HG03469 (cell line): Measurements from ENCODE around the gene AK8.
"Not testable (repeated sequence)": the region's sequence is repeated elsewhere in the genome, so short reads cannot be mapped to it uniquely, and the experiment has no call there.

Experiments used
- ATAC-seq: cut with Tn5 transposase; IDR thresholded peaks from one replicate; pipeline ENCODE4 v1.9.1; 2021; ENCODE audit warnings: mild to moderate bottlenecking, moderate library complexity, moderate number of reproducible peaks; ENCODE audit not compliant: unreplicated experiment

AK8 gene

GRCh38 chr9:132774886-132775285 lies 103.2 kb downstream of the AK8 start:
- no peak for ATAC-seq

DNA sequence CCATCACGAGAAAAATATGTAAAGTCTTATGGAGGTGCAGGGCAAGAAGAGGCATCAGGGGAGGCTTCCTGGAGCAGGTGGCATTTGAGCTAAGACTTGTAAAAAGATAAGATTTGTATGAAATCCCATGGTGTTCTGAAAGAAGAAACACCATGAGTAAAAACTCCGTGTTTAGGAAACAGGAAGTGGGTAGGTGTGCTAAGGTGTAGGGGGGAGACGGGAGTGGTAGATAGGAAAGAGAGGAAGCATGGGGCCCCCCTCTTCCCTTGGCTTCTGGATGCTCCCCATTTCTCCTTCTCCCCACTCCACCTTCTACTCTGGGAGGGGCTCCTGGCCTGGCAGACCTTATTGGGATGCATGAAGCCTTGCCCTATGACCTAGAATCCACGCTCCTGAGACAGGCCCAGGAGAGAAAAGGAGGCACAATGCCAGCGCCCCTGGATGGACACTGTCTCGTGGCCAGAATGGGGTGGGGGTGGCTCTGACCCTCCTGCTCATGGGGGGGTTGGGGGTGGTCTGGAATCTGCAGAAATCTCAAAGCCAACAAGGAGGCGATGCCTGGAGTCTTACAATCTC lies 104.2 kb downstream of the AK8 start:
- ATAC-seq = no peak

- ATAC-seq = no peak
These were observed 105.0 kb downstream of the AK8 start for GRCh38 chr9:132773093-132773492.

DNA sequence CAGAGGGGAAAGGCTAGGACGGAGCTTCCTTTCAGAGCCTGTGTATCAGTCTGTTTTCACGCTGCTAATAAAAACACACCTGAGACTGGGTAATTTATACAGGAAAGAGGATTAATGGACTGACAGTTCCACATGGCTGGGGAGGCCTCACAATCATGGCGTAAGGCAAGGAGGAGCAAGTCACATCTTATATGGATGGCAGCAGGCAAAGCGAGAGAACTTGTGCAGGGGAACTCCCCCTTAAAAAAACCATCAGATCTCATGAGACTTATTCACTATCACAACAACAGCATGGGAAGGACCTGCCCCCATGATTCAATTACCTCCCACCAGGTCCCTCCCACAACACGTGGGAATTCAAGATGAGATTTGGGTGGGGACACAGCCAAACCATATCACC lies 106.3 kb downstream of the AK8 start:
- ATAC-seq = not testable (repeated sequence)

- no peak for ATAC-seq
These were observed 107.2 kb downstream of the AK8 start for GRCh38 chr9:132770770-132771310.

- no peak for ATAC-seq
These were observed 107.9 kb downstream of the AK8 start for GRCh38 chr9:132769906-132770769.

DNA sequence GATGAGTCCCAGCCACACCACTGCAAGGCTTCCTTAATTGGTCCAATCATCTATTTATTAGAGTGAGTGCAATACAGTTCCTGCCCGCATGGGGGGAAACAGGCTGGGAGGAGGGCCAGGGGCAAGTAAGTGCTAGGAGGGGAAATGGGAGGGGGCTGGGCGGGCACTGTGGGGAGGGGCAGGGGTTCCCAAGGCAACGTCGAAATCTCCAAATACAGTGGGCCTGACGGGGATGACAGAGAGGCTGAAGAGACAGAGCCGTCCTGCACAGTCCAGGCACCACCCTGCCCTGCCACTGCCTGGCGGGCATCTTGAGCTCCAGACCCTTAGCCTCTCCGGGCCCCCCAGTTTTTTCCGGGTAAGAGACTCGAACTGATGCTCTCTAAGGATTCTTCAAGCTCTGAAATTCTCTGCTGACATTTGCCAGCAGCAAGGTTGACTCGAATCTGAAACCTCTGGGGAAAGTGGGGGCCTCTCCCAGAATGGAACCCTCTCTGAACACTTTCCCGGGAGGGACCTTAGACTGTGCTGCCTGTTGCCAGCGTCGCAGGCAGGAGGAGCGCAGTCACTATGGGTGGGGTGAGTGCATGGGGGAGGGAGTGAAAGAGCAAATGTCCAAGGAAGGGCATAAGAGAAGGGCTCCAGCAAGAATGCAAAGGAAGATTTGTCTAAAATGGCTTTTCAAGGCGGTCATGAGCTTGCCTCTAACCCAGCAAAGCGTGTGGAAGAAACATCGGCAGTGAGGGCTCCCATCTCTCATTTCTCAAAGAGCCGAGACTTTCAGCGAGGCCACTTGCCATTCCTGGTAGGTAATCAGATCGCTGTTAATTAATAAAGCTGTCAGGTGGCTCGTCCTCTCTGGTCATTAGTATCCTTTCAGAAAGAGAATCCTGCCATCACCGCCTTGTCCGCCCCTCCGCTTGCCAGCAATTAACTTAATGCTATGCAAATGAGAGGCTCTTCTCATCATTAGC lies 108.9 kb downstream of the AK8 start:
- ATAC-seq = no peak

- no peak for ATAC-seq
These were observed 114.5 kb downstream of the AK8 start for GRCh38 chr9:132763574-132763973.

DNA sequence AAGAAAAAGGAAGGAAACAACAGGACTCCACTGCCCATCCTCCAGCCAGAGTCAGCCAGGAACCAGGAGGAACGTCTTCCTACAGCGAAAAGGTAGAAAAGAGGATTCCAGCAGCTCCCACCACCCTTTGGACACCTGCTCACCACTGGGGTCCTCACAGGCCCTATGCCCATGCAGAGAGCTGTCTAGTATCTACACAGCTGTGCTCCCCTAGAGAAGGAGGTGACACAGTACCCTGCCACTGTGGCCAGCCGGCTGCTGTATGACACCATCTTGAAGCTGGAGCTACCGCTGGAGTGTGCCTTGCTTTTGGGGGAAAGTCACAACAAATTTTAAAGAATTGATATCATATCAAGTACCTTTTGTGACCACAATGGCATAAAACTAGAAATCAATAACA lies 115.2 kb downstream of the AK8 start:
- no peak for ATAC-seq

- ATAC-seq = no peak
These were observed 116.5 kb downstream of the AK8 start for GRCh38 chr9:132761602-132762001.

DNA sequence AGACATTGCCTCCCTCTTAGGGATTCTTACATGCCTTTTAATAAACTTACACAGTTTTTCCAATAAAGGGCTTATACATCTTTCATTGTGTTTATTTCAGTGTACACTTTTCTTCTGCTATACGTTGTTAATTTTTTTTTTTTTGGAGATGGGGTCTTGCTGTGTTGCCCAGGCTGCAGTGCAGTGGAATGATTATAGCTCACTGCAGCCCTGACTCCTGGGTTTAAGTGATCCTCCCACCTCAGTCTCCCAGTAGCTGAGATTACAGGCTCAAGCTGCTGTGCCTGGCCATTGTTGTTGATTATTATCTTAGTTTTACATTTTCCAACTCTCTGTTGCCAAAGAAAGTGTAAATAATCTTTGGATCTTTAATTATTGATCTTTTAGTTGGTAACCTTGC lies 118.0 kb downstream of the AK8 start:
- ATAC-seq = no peak

GRCh38 chr9:132757016-132757415 lies 121.1 kb downstream of the AK8 start:
- ATAC-seq = no peak

GRCh38 chr9:132756214-132756845 lies 121.8 kb downstream of the AK8 start:
- no peak for ATAC-seq

GRCh38 chr9:132755096-132755495 lies 123.0 kb downstream of the AK8 start:
- ATAC-seq = no peak

GRCh38 chr9:132754236-132754635 lies 123.8 kb downstream of the AK8 start:
- ATAC-seq = no peak

- no peak for ATAC-seq
These were observed 124.5 kb downstream of the AK8 start for GRCh38 chr9:132753593-132753880.

DNA sequence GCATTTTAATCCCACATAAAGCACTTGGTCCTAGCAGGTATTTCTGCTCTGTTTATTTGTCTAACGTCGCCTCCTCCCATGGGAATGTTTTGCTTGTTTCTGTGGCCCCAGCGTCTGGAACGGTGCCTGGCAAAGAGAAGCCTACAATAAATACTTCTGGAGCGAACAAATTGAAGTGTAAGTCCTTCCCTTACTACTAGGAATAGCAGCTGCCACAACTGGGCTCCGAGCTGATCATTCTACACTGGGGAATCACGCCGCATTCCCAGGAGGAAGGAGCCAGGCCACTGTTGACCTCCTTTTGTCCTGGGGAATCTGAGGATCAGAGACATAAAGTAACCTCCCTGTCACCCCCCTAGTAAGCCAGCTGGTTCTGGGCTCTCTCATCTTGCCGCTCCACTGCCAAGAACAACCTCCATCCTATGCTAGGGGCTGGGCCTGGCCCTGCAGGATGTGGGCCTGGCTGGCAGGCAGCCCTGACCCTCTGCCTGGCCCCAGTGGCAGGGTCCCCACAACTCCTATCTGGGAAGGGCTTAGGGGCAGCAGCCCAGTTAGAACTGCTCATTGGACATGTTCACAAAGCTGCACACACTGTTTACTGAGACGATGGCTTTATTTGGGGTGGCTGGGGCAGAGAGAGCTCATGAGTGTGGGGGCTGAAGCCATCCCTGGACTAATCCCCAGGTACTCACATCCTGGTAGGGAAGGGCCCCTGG lies 125.0 kb downstream of the AK8 start:
- no peak for ATAC-seq

- no peak for ATAC-seq
These were observed 127.4 kb downstream of the AK8 start for GRCh38 chr9:132750668-132751067.

GRCh38 chr9:132749306-132749705 lies 128.8 kb downstream of the AK8 start:
- no peak for ATAC-seq

- ATAC-seq = no peak
These were observed 129.6 kb downstream of the AK8 start for GRCh38 chr9:132748450-132748849.
